ENCODE results near the gene TMEM269.
A peak's percentile ranks its signal among the peaks of the same experiment; 100 is the strongest.

TMEM269 gene

DNA sequence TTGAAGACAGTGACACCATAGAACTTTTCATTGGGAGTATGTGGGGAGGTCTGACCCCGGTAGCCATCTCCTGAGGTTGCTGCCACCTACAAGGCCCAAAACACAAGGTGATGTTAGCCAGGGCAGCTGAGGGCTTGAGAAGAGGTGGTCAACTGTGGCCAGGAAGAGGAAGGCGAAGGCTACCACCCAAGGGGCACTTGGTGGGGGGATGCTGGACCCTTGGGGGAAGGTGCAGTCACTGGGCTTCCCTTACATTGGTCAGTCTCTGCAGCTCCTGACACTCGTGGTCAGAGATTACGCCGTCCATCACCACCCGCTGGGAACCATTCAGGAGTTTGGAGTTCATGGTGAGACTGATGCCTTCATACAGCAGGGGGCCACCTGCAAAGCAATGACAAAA, 32.5 kb upstream of the TMEM269 start:
- no peak overlapping the region for H3K9ac ChIP-seq (ENCODE audit: low read length)
- H2AFZ ChIP-seq (ENCODE audit: low read length) = no peak overlapping the region
- H3K4me3 ChIP-seq (ENCODE audit: low read depth, low read length, poor library complexity, severe bottlenecking) = no peak overlapping the region
- no peaks in the 10 kb centered on the region for H3K27me3 ChIP-seq (ENCODE audit: insufficient read depth, low read length)
- H3K36me3 ChIP-seq (ENCODE audit: insufficient read depth, low read length) = peaks cover 58% of the 10 kb centered on the region
- H3K4me2 ChIP-seq (ENCODE audit: low read length) = no peak overlapping the region
- no peaks in the 10 kb centered on the region for H3K9me2 ChIP-seq (ENCODE audit: low read depth, low read length)
- H3K4me1 ChIP-seq (ENCODE audit: insufficient read depth, low read length, severe bottlenecking) = no peaks in the 10 kb centered on the region
- no peak for TF ChIP-seq EZH2 (IDR thresholded peaks at IDR 0.05; ENCODE audit: borderline replicate concordance, low read length)
- TF ChIP-seq, protein P1, sequence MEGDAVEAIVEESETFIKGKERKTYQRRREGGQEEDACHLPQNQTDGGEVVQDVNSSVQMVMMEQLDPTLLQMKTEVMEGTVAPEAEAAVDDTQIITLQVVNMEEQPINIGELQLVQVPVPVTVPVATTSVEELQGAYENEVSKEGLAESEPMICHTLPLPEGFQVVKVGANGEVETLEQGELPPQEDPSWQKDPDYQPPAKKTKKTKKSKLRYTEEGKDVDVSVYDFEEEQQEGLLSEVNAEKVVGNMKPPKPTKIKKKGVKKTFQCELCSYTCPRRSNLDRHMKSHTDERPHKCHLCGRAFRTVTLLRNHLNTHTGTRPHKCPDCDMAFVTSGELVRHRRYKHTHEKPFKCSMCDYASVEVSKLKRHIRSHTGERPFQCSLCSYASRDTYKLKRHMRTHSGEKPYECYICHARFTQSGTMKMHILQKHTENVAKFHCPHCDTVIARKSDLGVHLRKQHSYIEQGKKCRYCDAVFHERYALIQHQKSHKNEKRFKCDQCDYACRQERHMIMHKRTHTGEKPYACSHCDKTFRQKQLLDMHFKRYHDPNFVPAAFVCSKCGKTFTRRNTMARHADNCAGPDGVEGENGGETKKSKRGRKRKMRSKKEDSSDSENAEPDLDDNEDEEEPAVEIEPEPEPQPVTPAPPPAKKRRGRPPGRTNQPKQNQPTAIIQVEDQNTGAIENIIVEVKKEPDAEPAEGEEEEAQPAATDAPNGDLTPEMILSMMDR (IDR thresholded peaks at IDR 0.05; ENCODE audit: low read length) = no peak
- no peaks in the 10 kb centered on the region for H4K20me1 ChIP-seq (ENCODE audit: insufficient read depth, low read length)
- H3K9me3 ChIP-seq (ENCODE audit: low read length) = no peaks in the 10 kb centered on the region
- no peak overlapping the region for H3K27ac ChIP-seq (ENCODE audit: low read depth, low read length, poor library complexity, severe bottlenecking)
- no peaks in the 10 kb centered on the region for H3F3A ChIP-seq (ENCODE audit: insufficient read depth, low read length)
- no peaks in the 10 kb centered on the region for H3K79me2 ChIP-seq (ENCODE audit: insufficient read depth, low read length)

DNA sequence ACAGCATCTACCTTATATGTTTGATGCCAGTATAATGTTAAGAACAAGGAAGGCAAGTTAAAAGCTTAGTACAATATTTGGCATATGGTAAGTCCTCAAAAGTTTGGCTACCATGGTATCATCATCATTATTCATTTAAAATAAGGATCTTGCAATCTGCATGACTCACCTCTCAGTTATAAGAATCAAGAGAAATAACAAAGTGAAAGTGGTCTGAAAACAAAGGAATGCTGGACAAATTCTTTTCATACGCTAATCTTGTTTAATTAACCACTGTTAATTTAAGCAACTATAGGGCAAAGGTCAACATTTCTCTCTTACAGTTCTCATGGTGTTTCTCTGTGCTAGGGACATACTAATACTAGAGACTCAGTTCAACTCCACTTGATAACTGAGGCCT, 31.7 kb upstream of the TMEM269 start:
- Histone ChIP-seq H3F3A (ENCODE audit: insufficient read depth, low read length) (no peaks in the 10 kb centered on the region), H3K79me2 (ENCODE audit: insufficient read depth, low read length) (no peaks in the 10 kb centered on the region), H3K4me2 (ENCODE audit: low read length) (no peak overlapping the region), H3K4me1 (ENCODE audit: insufficient read depth, low read length, severe bottlenecking) (no peaks in the 10 kb centered on the region), H3K36me3 (ENCODE audit: insufficient read depth, low read length) (peaks cover 66% of the 10 kb centered on the region), H3K4me3 (ENCODE audit: low read depth, low read length, poor library complexity, severe bottlenecking) (no peak overlapping the region), H3K9me2 (ENCODE audit: low read depth, low read length) (no peaks in the 10 kb centered on the region), H2AFZ (ENCODE audit: low read length) (no peak overlapping the region), H3K9me3 (ENCODE audit: low read length) (no peaks in the 10 kb centered on the region), H3K27me3 (ENCODE audit: insufficient read depth, low read length) (no peaks in the 10 kb centered on the region), H4K20me1 (ENCODE audit: insufficient read depth, low read length) (no peaks in the 10 kb centered on the region), H3K9ac (ENCODE audit: low read length) (no peak overlapping the region), H3K27ac (ENCODE audit: low read depth, low read length, poor library complexity, severe bottlenecking) (no peak overlapping the region)
- TF ChIP-seq, protein P1 (IDR thresholded peaks at IDR 0.05; ENCODE audit: low read length) = no peak
- no peak for TF ChIP-seq EZH2 (IDR thresholded peaks at IDR 0.05; ENCODE audit: borderline replicate concordance, low read length)

DNA sequence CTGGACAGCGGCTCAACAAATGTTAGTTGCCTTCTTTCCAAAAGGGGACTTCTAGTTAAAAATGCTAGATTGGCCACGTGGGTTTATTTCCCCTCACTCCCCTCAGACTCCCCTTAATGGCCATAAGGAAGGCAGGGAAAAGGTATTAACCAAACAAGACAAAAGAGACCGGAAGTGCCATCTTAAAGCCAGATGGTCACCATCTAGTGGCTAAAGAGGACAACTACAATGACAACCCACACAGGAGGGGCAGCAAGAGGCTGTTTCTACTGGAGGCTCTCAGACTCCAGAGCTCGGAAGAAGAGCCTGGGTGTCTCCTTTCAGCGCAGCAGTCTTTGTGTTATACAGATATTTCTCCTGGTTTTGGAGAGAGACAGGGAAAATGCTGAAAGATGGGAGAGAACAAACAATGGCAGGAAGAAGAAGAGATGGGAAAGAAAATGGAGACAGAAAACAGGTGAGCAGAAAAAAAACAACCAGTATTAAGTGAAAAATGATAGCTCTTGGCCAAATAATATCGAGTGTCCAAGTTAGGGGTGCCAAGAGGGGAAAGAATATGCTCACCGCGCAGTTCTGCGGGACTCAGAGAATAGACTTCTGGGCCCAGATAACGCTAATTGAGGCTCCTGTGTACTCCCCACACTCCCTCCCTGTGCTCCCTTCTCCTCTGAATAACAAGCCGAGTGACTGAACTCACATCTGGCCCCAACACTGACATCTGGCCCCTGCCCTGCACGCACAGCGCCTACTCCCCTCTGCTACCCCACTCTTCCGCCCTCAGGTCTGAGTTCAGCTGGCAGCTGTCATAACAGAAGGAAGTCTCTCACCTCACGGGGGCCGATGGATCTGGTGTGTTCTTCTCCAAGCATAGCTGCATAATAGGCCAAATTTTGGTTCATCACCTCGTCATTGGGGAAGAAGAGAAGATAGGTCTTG, 27.6 kb upstream of the TMEM269 start:
- Histone ChIP-seq H2AFZ (ENCODE audit: low read length) (no peak overlapping the region), H3K9me2 (ENCODE audit: low read depth, low read length) (no peaks in the 10 kb centered on the region), H3K9me3 (ENCODE audit: low read length) (no peaks in the 10 kb centered on the region), H4K20me1 (ENCODE audit: insufficient read depth, low read length) (no peaks in the 10 kb centered on the region), H3K27me3 (ENCODE audit: insufficient read depth, low read length) (no peaks in the 10 kb centered on the region), H3K4me3 (ENCODE audit: low read depth, low read length, poor library complexity, severe bottlenecking) (no peak overlapping the region), H3K9ac (ENCODE audit: low read length) (no peak overlapping the region), H3K27ac (ENCODE audit: low read depth, low read length, poor library complexity, severe bottlenecking) (no peak overlapping the region), H3K4me2 (ENCODE audit: low read length) (no peak overlapping the region), H3F3A (ENCODE audit: insufficient read depth, low read length) (no peaks in the 10 kb centered on the region), H3K36me3 (ENCODE audit: insufficient read depth, low read length) (peaks cover 58% of the 10 kb centered on the region), H3K79me2 (ENCODE audit: insufficient read depth, low read length) (no peaks in the 10 kb centered on the region), H3K4me1 (ENCODE audit: insufficient read depth, low read length, severe bottlenecking) (peaks cover 11% of the 10 kb centered on the region)
- TF ChIP-seq, protein P1 (IDR thresholded peaks at IDR 0.05; ENCODE audit: low read length) = peak; percentile 69
- no peak for TF ChIP-seq EZH2 (IDR thresholded peaks at IDR 0.05; ENCODE audit: borderline replicate concordance, low read length)
